T-helper 2 cell treated with Interferon-gamma antibody and Interleukin-4, amounts not matched to agents 100 ng/mL and 5 ng/mL, for 36 hours (primary cell): ENCODE results near the gene CXXC5. TPM values are rescaled to one million over a fixed set of nuclear protein-coding genes. Genes with fewer than 3 reads are reported as not detected.

Experiments used
- intact Hi-C: fragments of 100-400 bp; cut with micrococcal nuclease; formaldehyde crosslinking; loops from one replicate; pipeline ENCODE4 v1.15.1; 2023
- total RNA-seq: library from RNA; stranded (reverse); gene quantifications from 2 replicates; pipeline ENCODE4 v1.2.3, GENCODE V29; 2022

CXXC5 gene
- total RNA-seq, 1 donor from 2014 or later, result 1.4 TPM

- intact Hi-C loops, result loop anchor here (1.0 to 2.0 kb wide), 2 partner anchors 57 to 171 kb away; no protein-coding TSS in a partner anchor
Measured at GRCh38 chr5:139690064-139690802, 42.1 kb downstream of the CXXC5 start.

GRCh38 chr5:139690803-139691629 is 42.9 kb downstream of the CXXC5 start:
- intact Hi-C loops, result loop anchor here (1.0 to 2.0 kb wide), 2 partner anchors 58 to 172 kb away; no protein-coding TSS in a partner anchor

- intact Hi-C loops, result no loop called here
Measured at GRCh38 chr5:139692148-139692547, 44.0 kb downstream of the CXXC5 start.

GRCh38 chr5:139692679-139693308 is 44.6 kb downstream of the CXXC5 start:
- intact Hi-C loops, result no loop called here

DNA sequence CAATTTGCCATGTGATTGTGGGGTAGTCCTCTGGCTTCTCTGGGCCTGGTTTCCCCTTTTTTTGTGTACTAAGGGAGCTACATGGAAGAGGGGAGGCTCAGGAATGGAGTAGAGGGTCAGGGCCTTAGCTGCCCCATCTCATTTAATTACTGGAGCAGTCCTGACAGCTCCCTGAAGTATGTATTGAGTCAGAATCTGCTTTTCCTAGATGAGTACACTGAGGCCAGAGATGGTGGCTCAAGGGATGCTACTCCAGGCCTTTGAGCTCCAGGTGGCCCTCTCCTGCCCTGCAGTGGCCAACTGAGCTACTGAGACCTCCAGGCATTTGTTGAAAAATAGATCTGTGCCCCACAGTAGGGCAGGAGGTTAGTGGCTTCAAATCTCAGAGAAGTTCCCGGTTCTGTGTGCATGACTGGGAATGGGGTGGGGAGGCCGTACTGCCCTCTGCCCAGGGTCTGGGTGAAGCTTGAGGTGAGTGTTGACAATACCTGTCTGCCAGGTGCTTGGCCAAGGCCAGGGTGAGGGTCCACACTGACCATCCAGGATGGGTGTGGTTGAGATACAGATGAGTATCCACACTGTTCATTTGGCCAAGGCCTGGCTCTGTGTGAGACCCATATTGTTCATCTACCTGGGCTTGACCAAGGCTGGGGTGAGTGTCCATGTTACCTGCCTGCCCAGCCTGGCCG is 45.7 kb downstream of the CXXC5 start:
- intact Hi-C loops, result no loop called here

- intact Hi-C loops, result no loop called here
Measured at GRCh38 chr5:139694556-139695177, 46.5 kb downstream of the CXXC5 start.

DNA sequence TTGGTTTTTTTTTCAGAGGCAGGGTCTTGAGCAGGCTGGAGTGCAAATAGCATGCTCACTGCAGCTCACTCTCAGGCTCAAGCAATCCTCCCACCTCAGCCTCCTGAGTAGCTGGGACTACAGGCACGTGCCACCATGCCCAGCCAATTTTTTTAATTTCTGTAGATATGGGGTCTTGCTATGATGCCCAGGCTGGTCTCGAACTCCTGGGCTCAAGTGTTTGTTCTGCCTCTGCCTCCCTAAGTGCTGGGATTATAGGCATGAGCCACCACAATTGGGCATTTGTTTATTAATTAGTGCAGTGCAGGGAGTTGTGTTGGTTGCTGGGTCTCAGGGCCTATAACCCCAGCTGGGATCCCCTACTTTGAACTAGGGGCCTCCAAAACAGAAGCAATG is 47.0 kb downstream of the CXXC5 start:
- intact Hi-C loops, result no loop called here

DNA sequence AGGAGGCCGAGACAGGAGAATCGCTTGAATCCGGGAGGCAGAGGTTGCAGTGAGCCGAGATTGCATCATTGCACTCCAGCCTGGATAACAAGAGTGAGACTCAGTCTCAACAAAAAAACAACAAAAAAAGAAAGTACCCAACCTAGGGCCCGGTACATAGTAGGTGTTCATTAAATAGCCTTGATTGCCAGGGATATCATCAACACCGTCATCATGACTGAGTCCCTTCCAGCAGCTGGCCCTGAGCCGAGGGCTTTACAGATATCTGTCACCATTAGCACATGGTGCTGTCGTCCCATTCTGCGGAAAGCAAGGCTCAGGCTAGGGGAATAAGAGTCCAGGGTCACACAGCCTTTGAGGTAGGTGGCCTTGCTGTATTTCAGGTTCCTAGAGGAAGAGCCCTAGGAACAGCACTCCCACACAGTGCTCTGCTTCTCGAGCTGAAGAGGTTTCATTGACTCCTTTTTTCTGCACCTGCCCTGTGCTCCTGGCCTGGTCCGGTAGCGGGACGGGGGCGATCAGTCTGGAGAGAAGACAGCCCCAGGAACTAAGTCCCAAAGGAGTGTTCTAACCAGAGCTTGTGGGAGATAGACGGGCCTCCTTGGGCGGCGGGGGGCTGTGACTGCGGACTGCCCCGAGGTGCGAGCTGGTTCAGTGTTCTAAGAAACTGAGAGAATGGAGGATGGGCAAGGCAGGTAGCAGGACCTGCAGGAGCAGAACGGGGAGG is 48.2 kb downstream of the CXXC5 start:
- intact Hi-C loops, result no loop called here

DNA sequence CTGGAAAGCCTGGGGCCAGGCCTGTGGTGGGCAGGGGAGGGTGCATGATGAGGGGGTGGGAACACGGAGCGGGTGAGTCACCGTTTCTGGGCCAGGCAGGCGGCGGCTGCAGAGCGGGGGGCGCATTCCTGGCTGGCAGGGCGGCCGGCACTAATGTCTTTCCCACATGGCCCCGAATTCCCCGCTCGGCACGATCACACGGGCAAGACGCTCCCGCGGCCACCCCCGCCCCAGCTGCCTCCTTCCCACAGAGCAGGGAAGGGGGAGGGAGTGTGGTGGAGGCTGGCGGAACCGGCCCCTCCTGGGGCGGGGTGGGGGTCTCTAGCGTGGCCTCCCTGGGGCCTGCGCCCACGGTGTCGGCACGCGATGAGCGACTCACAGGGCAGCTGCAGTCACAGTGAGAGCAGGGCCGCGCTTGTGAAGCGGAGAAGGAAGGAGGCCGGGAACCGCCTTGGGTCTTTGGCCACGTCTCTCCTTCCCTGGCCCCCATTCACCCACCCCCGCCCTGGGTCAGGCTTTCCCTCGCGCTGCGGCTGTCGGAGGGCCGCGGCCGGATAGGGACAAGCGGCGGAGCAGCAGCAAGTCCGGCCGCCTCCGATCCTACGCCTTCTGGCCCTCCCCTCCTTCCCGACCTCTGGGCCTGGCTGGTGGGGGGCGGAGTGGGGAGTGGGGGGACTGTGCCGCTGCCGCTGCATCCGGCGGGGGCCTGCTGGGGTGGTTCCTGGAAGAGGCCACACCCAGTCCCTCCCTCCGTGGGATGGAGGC is 48.9 kb downstream of the CXXC5 start:
- intact Hi-C loops, result no loop called here

DNA sequence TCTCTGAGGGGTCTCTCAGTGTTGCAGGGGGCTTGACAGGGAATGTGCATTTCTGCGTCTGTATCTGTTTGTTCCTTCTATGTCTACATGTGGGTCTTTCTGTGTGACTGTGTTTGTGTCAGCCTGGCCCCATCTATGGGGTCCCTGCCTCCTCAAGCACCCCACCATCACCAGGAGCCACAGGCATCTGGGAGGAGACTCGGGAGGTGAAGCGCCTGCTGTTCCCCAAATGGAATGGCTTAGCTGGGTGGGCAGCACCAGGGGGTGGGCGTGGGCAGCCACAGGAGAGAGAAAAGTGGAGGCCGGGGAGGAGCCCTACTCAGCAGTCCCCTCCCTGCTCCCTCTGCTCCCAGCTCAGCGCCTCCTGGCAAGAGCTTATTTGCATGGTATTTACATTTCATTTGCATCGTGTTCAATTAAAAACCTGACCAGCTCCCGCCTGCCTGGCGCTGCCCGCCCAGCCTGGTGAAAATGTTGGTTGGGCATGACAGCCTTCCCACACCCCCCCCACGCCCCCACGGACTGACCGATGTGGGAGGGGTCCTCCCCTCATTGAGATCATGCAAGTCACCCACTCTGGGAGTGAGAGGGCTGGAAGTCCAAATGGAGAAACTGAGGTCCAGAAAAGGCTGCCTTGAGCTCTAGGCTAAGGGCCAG is 50.5 kb downstream of the CXXC5 start:
- intact Hi-C loops, result no loop called here

- intact Hi-C loops, result no loop called here
Measured at GRCh38 chr5:139699351-139699750, 51.2 kb downstream of the CXXC5 start.

DNA sequence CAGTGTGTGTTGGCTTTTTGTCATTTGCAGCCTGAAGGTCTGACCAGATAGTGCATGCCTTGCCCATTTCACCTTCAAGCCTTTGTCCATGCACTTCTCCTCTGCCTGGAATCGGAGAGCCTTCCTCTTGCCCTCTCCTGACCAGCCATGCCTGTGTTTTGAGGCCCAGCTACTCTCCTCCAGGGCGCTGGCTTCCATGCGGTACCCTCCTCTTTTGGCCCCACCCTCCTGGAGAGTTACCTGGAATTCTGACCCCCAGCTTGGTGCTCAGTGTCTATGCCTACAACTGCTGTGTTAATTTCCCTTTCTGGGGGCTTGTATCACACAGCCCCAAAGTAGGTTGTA is 52.5 kb downstream of the CXXC5 start:
- intact Hi-C loops, result no loop called here

DNA sequence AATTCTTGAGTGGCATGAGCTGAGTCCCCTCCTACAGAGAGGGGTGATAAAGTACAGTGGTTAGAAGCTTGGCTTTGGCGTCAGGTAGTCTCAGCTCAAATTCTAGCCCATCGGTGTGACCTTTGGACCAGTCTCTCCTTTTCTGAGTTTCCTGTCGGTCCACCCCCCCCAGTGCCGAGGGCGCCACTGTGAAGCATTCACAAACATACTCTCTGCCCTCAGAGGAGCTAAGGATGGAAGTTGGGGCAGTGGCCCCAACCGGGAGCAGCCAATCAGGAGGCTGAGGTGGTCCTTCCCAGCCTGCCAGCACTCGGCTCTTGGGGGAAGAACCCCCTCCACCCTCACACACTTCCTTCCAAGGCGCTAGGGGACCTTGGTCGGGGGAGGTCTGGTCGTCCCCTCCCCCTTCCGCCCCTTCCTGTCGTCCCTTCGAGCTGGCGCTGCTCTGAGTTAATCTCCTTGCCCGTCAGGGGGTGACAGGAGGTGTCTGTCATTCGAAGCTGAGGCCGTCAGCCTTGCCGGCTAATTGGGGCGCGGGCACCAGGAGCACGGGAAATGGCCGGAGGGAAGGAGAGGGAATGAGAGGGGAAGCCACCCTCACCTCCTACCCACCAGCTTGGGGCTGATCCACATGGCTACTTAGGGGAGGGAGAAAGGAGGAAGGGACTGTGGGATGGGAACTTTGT is 53.0 kb downstream of the CXXC5 start:
- intact Hi-C loops, result no loop called here

GRCh38 chr5:139702548-139702947 is 54.4 kb downstream of the CXXC5 start:
- intact Hi-C loops, result no loop called here

DNA sequence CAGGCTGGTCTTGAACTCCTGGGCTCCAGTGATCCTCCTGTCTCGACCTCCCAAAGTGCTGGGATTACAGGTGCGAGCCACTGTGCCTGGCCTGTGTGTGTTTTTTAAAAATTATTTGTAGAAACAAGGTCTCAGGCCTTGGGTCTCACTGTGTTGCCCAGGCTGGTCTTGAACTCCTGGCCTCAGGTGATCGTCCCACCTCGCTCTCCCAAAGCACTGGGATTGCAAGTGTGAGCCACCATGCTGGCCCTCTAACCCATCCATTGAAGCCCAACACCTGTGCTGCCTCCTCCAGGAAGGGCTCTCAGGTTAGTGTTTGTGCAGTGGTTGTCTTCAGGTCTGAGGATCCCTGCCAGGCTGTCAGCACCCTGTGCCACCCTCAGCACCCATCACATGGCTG is 56.6 kb downstream of the CXXC5 start:
- intact Hi-C loops, result no loop called here

GRCh38 chr5:139705191-139705590 is 57.0 kb downstream of the CXXC5 start:
- intact Hi-C loops, result no loop called here

- intact Hi-C loops, result no loop called here
Measured at GRCh38 chr5:139705655-139706587, 57.8 kb downstream of the CXXC5 start.
